IPS-NIHi11 (cell line): ENCODE results near the gene ELOVL6.
"Not testable (repeated sequence)": the region's sequence is repeated elsewhere in the genome, so short reads cannot be mapped to it uniquely, and the experiment has no call there.

Experiments
- DNase-seq: peaks from one replicate; pipeline ENCODE4 v3.0.0; 2012; ENCODE audit warnings: mixed read lengths, low spot score

The ELOVL6 gene

GRCh38 chr4:110196871-110197528, 1.4 kb downstream of the ELOVL6 start:
- DNase-seq, result peak; percentile 56

GRCh38 chr4:110196206-110196870, 2.1 kb downstream of the ELOVL6 start:
- DNase-seq, result peak; percentile 70

- DNase-seq, result no peak
These were observed 2.7 kb downstream of the ELOVL6 start for GRCh38 chr4:110195561-110196205.

GRCh38 chr4:110193822-110194761, 4.3 kb downstream of the ELOVL6 start:
- peak; percentile 75 for DNase-seq

GRCh38 chr4:110193287-110193686, 5.1 kb downstream of the ELOVL6 start:
- DNase-seq, result not testable (repeated sequence)

- DNase-seq, result no peak
These were observed 8.2 kb downstream of the ELOVL6 start for GRCh38 chr4:110190249-110190648.

- no peak for DNase-seq
These were observed 10.3 kb downstream of the ELOVL6 start for GRCh38 chr4:110188113-110188512.

GRCh38 chr4:110184791-110185155, 13.6 kb downstream of the ELOVL6 start:
- DNase-seq, result no peak

GRCh38 chr4:110184140-110184790, 14.2 kb downstream of the ELOVL6 start:
- DNase-seq, result peak; percentile 32

- no peak for DNase-seq
These were observed 14.8 kb downstream of the ELOVL6 start for GRCh38 chr4:110183643-110184042.

GRCh38 chr4:110183058-110183457, 15.4 kb downstream of the ELOVL6 start:
- no peak for DNase-seq

GRCh38 chr4:110181890-110182289, 16.5 kb downstream of the ELOVL6 start:
- DNase-seq, result no peak

GRCh38 chr4:110175634-110176033, 22.8 kb downstream of the ELOVL6 start:
- DNase-seq, result no peak

GRCh38 chr4:110172972-110173371, 25.4 kb downstream of the ELOVL6 start:
- peak; percentile 23 for DNase-seq

- no peak for DNase-seq
These were observed 26.4 kb downstream of the ELOVL6 start for GRCh38 chr4:110171971-110172370.

GRCh38 chr4:110170861-110171260, 27.6 kb downstream of the ELOVL6 start:
- no peak for DNase-seq

GRCh38 chr4:110165382-110166286, 32.8 kb downstream of the ELOVL6 start:
- no peak for DNase-seq

GRCh38 chr4:110164856-110165255, 33.6 kb downstream of the ELOVL6 start:
- DNase-seq, result no peak

GRCh38 chr4:110164251-110164650, 34.2 kb downstream of the ELOVL6 start:
- no peak for DNase-seq

- DNase-seq, result no peak
These were observed 34.9 kb downstream of the ELOVL6 start for GRCh38 chr4:110163327-110164069.
